Measurements from ENCODE around the gene IL25.

GRCh38 chr14:23396781-23397407 lies 24.3 kb downstream of the IL25 start:
- TF ChIP-seq CTCF (IDR thresholded peaks at IDR 0.05) (no peak), POLR2A (IDR thresholded peaks at IDR 0.05) (no peak)

All from ovary (tissue), 3 donors.